GM18907 (cell line): Measurements from ENCODE around the gene HNRNPLL.
"Not testable (repeated sequence)": the region's sequence is repeated elsewhere in the genome, so short reads cannot be mapped to it uniquely, and the experiment has no call there.

Experiments used
- ATAC-seq: cut with Tn5 transposase; IDR thresholded peaks from one replicate; pipeline ENCODE4 v1.9.1; 2021; ENCODE audit warnings: mild to moderate bottlenecking, moderate library complexity; ENCODE audit not compliant: unreplicated experiment

The HNRNPLL gene

GRCh38 chr2:38620282-38620977 is 17.7 kb upstream of the HNRNPLL start:
- ATAC-seq, result no peak

GRCh38 chr2:38619458-38620164 is 16.9 kb upstream of the HNRNPLL start:
- no peak for ATAC-seq

GRCh38 chr2:38617301-38617700 is 14.6 kb upstream of the HNRNPLL start:
- ATAC-seq, result no peak

GRCh38 chr2:38615237-38615636 is 12.5 kb upstream of the HNRNPLL start:
- ATAC-seq, result no peak

- no peak for ATAC-seq
Observed at GRCh38 chr2:38613849-38614213, 11.1 kb upstream of the HNRNPLL start.

GRCh38 chr2:38613126-38613848 is 10.6 kb upstream of the HNRNPLL start:
- no peak for ATAC-seq

- ATAC-seq, result peak; percentile 62
Observed at GRCh38 chr2:38610851-38611801, 8.4 kb upstream of the HNRNPLL start.

- ATAC-seq, result not testable (repeated sequence)
Observed at GRCh38 chr2:38609246-38609645, 6.5 kb upstream of the HNRNPLL start.

- no peak for ATAC-seq
Observed at GRCh38 chr2:38608755-38609154, 6.0 kb upstream of the HNRNPLL start.

- ATAC-seq, result no peak
Observed at GRCh38 chr2:38605298-38605830, 2.6 kb upstream of the HNRNPLL start.

- ATAC-seq, result peak; percentile 38
Observed at GRCh38 chr2:38603402-38604290, 918 bp upstream of the HNRNPLL start.

GRCh38 chr2:38602136-38602731 is 494 bp downstream of the HNRNPLL start:
- ATAC-seq, result peak; percentile 19

- ATAC-seq, result no peak
Observed at GRCh38 chr2:38601463-38602135, 1.1 kb downstream of the HNRNPLL start.

GRCh38 chr2:38600921-38601455 is 1.7 kb downstream of the HNRNPLL start:
- no peak for ATAC-seq

- ATAC-seq, result no peak
Observed at GRCh38 chr2:38600242-38600891, 2.4 kb downstream of the HNRNPLL start.

- ATAC-seq, result no peak
Observed at GRCh38 chr2:38599706-38600105, 3.0 kb downstream of the HNRNPLL start.

- no peak for ATAC-seq
Observed at GRCh38 chr2:38598991-38599295, 3.8 kb downstream of the HNRNPLL start.
